ENCODE measurements around the gene ZNF443.
A peak's percentile ranks its signal among the peaks of the same experiment; 100 is the strongest.
"Not testable (repeated sequence)": the region's sequence is repeated elsewhere in the genome, so short reads cannot be mapped to it uniquely, and the experiment has no call there.

ZNF443 gene

DNA sequence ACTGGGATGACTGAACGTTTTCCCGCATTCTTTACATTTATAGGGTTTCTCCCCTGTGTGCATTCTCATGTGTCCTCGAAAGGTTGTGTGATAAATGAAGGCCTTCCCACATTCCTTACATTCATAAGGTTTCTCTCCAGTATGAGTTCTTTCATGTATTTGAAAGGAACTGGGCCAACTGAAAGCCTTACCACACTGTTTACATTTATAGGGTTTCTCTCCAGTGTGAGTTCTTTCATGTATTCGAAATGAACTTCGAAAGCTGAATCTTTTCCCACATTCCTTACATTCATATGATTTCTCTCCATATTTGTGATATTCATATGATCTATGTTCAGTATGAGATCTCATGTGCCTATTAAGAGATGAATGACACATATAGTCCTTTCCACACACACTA, 24.4 kb upstream of the ZNF443 start:
- peaks cover 22 to 43% of the 10 kb centered on the region in 2 donors for H3K36me3 ChIP-seq (ENCODE audit: control insufficient read depth in 1 of 2, insufficient read depth in 2 of 2, low read length in 2 of 2)
- peaks cover 48 to 51% of the 10 kb centered on the region in 2 donors for H3K9me3 ChIP-seq (ENCODE audit: control insufficient read depth in 1 of 2, low read length in 2 of 2)
- no peaks in the 10 kb centered on the region for H3K4me1 ChIP-seq (ENCODE audit: control insufficient read depth in 1 of 2, insufficient read depth in 2 of 2, low read length in 2 of 2)
- H3K27me3 ChIP-seq (ENCODE audit: low read depth, low read length): no peaks in the 10 kb centered on the region
- H3K27ac ChIP-seq (ENCODE audit: low read length): no peak overlapping the region
- H3K4me3 ChIP-seq (ENCODE audit: low read depth in 1 of 2, low read length in 2 of 2): peak overlapping the region in 1 of 2 donors; percentile 46

DNA sequence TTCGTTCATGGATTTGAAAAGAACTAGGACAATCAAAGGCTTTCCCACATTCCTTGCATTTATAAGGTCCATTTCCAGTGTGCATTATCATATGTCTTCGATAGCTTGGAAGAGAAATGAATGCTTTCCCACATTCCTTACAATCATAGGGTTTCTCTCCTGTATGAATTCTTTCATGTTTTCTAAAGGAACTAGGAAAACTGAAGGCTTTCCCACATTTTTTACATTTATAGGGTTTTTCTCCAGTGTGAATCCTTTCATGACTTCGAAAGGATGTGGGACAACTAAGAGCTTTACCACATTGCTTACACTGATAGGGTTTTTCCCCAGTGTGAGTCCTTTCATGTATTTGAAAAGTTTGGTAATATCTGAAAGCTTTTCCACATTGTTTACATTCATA, 23.9 kb upstream of the ZNF443 start:
- Histone ChIP-seq H3K36me3 (ENCODE audit: control insufficient read depth in 1 of 2, insufficient read depth in 2 of 2, low read length in 2 of 2) (peaks cover 22 to 43% of the 10 kb centered on the region in 2 donors), H3K9me3 (ENCODE audit: control insufficient read depth in 1 of 2, low read length in 2 of 2) (peaks cover 43 to 50% of the 10 kb centered on the region in 2 donors), H3K4me3 (ENCODE audit: low read depth in 1 of 2, low read length in 2 of 2) (peak overlapping the region in 1 of 2 donors; percentile 46), H3K27me3 (ENCODE audit: low read depth, low read length) (no peaks in the 10 kb centered on the region), H3K4me1 (ENCODE audit: control insufficient read depth in 1 of 2, insufficient read depth in 2 of 2, low read length in 2 of 2) (no peaks in the 10 kb centered on the region), H3K27ac (ENCODE audit: low read length) (no peak overlapping the region)

DNA sequence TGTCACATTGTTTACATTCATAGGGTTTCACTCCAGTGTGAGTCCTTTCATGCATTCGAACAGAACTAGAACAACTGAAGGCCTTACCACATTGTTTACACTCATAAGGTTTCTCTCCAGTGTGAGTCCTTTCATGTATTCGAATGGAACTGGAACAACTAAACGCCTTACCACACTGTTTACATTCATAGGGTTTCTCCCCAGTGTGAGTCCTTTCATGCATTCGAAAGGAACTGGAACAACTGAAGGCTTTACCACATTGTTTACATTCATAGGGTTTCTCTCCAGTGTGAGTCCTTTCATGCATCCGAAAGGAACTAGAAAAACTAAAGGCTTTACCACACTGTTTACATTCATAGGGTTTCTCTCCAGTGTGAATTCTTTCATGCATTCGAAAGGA, 23.3 kb upstream of the ZNF443 start:
- Histone ChIP-seq H3K36me3 (ENCODE audit: control insufficient read depth in 1 of 2, insufficient read depth in 2 of 2, low read length in 2 of 2) (peaks cover 22 to 43% of the 10 kb centered on the region in 2 donors), H3K4me3 (ENCODE audit: low read depth in 1 of 2, low read length in 2 of 2) (peak overlapping the region in 1 of 2 donors; percentile 46), H3K9me3 (ENCODE audit: control insufficient read depth in 1 of 2, low read length in 2 of 2) (peaks cover 46 to 50% of the 10 kb centered on the region in 2 donors)
- H3K27me3 ChIP-seq (ENCODE audit: low read depth, low read length); H3K4me1 ChIP-seq (ENCODE audit: control insufficient read depth in 1 of 2, insufficient read depth in 2 of 2, low read length in 2 of 2); H3K27ac ChIP-seq (ENCODE audit: low read length): not testable (repeated sequence)

DNA sequence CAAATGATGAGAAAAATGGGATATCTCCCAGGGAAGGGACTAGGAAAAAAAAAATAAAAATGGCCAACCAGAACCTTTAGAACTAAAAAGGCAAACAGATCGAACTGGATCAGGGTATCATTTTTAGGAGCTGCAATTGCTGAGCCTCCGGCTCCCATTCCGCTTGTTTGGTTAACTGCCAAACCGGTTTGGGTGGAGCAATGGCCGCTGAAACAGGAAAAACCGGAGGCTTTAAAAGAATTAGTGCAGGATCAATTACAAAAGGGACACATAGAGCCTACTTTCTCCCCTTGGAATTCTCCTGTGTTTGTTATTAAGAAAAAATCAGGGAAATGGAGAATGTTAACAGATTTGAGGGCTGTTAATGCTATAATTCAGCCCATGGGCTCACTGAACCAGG, 12.7 kb upstream of the ZNF443 start:
- H3K9me3 ChIP-seq (ENCODE audit: control insufficient read depth in 1 of 2, low read length in 2 of 2): peaks cover 0 to 33% of the 10 kb centered on the region in 2 donors
- no peak overlapping the region for H3K4me3 ChIP-seq (ENCODE audit: low read depth in 1 of 2, low read length in 2 of 2)
- H3K36me3 ChIP-seq (ENCODE audit: control insufficient read depth in 1 of 2, insufficient read depth in 2 of 2, low read length in 2 of 2): peaks cover 0 to 8% of the 10 kb centered on the region in 2 donors
- H3K27me3 ChIP-seq (ENCODE audit: low read depth, low read length): no peaks in the 10 kb centered on the region
- H3K27ac ChIP-seq (ENCODE audit: low read length): no peak overlapping the region
- no peaks in the 10 kb centered on the region for H3K4me1 ChIP-seq (ENCODE audit: control insufficient read depth in 1 of 2, insufficient read depth in 2 of 2, low read length in 2 of 2)

DNA sequence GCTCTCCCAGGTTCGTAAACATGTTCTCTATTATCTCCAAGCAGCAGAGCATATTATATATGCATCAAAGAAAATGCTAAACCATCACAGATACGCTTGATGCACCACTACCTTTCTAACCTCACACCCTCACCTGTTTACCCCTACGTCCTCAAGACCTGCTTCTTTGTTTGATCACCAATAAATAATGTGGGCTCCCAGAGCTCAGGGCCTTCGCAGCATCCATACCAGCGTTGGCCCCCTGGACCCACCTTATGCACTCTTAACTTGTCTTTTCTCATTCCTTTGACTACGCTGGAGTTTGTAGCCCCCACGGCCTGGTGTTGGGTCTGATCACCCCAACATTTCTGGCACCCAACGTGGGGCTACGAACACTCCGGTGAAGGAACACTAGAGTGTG, 10.0 kb upstream of the ZNF443 start:
- Histone ChIP-seq H3K36me3 (ENCODE audit: control insufficient read depth in 1 of 2, insufficient read depth in 2 of 2, low read length in 2 of 2) (peaks cover 0 to 8% of the 10 kb centered on the region in 2 donors), H3K4me3 (ENCODE audit: low read depth in 1 of 2, low read length in 2 of 2) (peak overlapping the region in 1 of 2 donors; percentile 32), H3K9me3 (ENCODE audit: control insufficient read depth in 1 of 2, low read length in 2 of 2) (peaks cover 0 to 33% of the 10 kb centered on the region in 2 donors), H3K27me3 (ENCODE audit: low read depth, low read length) (no peaks in the 10 kb centered on the region), H3K27ac (ENCODE audit: low read length) (no peak overlapping the region), H3K4me1 (ENCODE audit: control insufficient read depth in 1 of 2, insufficient read depth in 2 of 2, low read length in 2 of 2) (no peaks in the 10 kb centered on the region)

DNA sequence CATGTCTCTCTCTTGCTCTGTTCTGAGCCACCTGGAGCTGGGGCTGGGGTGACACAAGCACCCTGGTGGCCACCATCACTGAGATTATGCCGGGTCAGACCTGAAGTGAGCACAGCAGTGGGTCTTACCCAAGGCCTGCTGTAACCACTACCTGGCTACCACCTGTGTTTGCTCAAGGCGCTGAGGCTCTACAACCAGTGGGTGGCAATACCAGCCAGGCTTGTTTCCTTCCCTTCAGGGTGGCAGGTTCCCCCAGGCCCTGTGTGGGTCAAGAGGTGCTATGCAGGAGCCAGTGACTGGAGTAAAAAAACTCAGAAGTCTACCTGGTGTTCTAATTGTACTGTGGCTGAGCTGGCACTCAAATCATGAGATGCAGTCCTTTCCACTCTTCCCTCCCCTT, 8.0 kb upstream of the ZNF443 start:
- no peaks in the 10 kb centered on the region for H3K27me3 ChIP-seq (ENCODE audit: low read depth, low read length)
- no peak overlapping the region for H3K4me3 ChIP-seq (ENCODE audit: low read depth in 1 of 2, low read length in 2 of 2)
- H3K9me3 ChIP-seq (ENCODE audit: control insufficient read depth in 1 of 2, low read length in 2 of 2): peaks cover 0 to 34% of the 10 kb centered on the region in 2 donors
- no peak overlapping the region for H3K27ac ChIP-seq (ENCODE audit: low read length)
- H3K36me3 ChIP-seq (ENCODE audit: control insufficient read depth in 1 of 2, insufficient read depth in 2 of 2, low read length in 2 of 2): peaks cover 0 to 8% of the 10 kb centered on the region in 2 donors
- H3K4me1 ChIP-seq (ENCODE audit: control insufficient read depth in 1 of 2, insufficient read depth in 2 of 2, low read length in 2 of 2): no peaks in the 10 kb centered on the region

DNA sequence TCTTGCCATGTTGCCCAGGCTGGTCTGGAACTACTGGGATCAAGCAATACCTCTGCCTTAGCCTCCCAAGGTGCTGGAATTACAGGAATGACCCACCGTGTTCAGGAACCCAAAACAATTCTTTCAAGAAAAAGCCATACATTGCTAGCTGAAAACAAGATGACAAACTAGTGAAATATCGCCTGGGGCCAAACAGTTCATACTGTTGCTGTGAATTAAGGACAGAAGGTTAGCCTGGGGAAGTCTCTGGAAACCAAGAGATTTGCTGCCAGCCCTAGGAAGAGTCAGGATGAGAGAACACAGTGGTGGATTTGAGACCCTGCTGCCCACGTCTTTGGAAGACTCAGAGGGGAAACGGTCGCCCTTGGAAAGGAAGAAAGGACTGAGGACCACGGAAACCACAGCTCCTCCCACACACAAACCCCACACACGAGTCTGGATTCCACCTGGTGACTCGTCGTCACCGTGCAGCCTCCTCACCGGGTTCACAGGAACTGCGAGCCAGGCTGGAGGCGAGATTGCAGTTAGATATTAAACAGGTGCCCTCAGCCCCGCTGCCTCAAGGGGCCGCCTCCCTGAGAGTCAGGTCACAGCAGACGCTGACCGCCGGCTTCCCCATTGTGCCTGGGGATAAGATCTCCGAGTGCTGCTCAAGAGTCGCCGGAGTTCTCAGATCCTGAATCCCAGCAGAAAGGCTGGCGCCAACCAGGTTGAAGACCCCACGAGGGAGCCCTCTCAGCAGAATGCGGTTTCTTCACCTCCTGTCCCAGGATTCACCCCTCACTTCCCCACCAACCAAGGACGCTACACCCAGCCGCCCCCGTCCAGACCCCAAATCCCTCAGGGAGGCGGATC, 908 bp downstream of the ZNF443 start:
- not testable (repeated sequence) for H3K27ac ChIP-seq (ENCODE audit: low read length); H3K4me1 ChIP-seq (ENCODE audit: control insufficient read depth in 1 of 2, insufficient read depth in 2 of 2, low read length in 2 of 2); H3K27me3 ChIP-seq (ENCODE audit: low read depth, low read length); H3K9me3 ChIP-seq (ENCODE audit: control insufficient read depth in 1 of 2, low read length in 2 of 2); H3K36me3 ChIP-seq (ENCODE audit: control insufficient read depth in 1 of 2, insufficient read depth in 2 of 2, low read length in 2 of 2)
- peak overlapping the region; percentile 52 to 87 for H3K4me3 ChIP-seq (ENCODE audit: low read depth in 1 of 2, low read length in 2 of 2)

DNA sequence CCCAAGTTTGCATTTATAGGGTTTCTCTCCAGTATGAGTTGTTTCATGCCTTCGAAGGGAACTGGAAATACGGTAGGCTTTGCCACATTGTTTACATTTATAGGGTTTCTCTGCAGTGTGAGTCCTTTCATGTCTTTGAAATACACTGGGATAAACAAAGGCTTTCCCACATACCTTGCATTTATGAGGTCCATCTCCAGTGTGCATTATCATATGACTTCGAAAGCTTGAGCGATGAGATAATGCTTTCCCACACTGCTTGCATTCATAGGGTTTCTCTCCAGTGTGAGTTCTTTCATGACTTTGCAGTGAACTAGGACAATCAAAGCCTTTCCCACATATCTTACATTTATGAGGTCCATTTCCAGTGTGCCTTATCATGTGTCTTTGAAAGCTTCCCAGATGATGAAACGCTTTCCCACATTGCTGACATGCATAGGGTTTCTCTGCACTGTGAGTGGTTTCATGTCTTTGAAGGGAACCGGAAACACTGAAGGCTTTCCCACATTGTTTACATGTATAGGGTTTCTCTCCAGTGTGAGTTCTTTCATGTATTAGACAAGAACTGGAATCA, 10.0 kb downstream of the ZNF443 start:
- peaks cover 4 to 15% of the 10 kb centered on the region in 2 donors for H3K36me3 ChIP-seq (ENCODE audit: control insufficient read depth in 1 of 2, insufficient read depth in 2 of 2, low read length in 2 of 2)
- H3K4me3 ChIP-seq (ENCODE audit: low read depth in 1 of 2, low read length in 2 of 2); H3K4me1 ChIP-seq (ENCODE audit: control insufficient read depth in 1 of 2, insufficient read depth in 2 of 2, low read length in 2 of 2); H3K9me3 ChIP-seq (ENCODE audit: control insufficient read depth in 1 of 2, low read length in 2 of 2); H3K27ac ChIP-seq (ENCODE audit: low read length); H3K27me3 ChIP-seq (ENCODE audit: low read depth, low read length): not testable (repeated sequence)

DNA sequence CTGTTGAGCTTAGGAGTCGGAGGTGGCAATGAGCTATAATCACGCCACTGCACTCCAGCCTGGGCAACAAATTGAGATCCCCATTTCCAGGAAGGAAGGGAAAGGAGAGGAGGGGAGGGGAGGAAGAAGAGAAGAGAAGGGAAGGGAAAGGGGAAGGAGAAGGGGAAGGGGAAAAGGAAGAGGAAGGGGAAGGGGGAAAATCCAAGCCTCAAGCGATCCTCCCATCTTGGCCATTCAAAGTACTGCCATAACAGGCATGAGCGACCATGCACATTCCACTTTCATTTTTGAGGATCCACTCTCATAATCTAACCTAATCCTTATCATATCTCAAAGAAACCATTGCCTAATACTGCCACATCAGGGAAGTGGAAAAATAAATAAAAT, 14.9 kb downstream of the ZNF443 start:
- Histone ChIP-seq H3K36me3 (ENCODE audit: control insufficient read depth in 1 of 2, insufficient read depth in 2 of 2, low read length in 2 of 2) (peaks cover under 1 to 6% of the 10 kb centered on the region in 2 donors), H3K4me3 (ENCODE audit: low read depth in 1 of 2, low read length in 2 of 2) (no peak overlapping the region), H3K27ac (ENCODE audit: low read length) (no peak overlapping the region), H3K9me3 (ENCODE audit: control insufficient read depth in 1 of 2, low read length in 2 of 2) (peaks cover 0 to 1% of the 10 kb centered on the region in 2 donors), H3K27me3 (ENCODE audit: low read depth, low read length) (no peaks in the 10 kb centered on the region), H3K4me1 (ENCODE audit: control insufficient read depth in 1 of 2, insufficient read depth in 2 of 2, low read length in 2 of 2) (no peaks in the 10 kb centered on the region)

DNA sequence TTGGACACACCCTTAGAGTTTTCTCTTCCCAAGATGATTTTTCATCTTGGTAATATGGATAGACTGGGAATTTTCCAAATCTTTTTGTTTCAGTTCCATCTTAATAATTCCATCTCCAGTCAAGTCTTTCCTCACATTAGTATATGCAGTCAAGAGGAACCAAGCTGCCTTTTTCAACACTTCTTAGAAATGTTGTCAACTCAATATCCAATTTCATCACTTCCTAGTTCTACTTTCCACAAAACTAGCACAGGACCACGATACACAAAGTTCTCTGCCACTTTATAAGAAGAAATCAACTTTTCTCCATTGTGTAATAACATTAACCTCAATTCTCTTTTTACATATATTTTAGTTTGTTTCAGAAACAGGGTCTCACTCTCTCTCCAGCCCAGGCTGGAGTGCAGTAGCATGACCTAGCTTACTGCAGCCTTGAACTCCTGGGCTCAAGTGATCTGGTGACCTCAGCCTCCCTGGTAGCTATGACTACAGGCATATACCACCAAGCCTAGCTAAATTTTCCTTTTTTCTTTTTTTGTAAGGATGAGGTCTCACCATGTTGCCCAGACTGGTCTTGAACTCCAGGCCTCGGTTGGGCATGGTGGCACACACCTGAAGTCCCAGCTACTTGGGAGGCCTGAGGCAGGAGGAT, 15.5 kb downstream of the ZNF443 start:
- Histone ChIP-seq H3K27ac (ENCODE audit: low read length) (no peak overlapping the region), H3K27me3 (ENCODE audit: low read depth, low read length) (no peaks in the 10 kb centered on the region), H3K4me1 (ENCODE audit: control insufficient read depth in 1 of 2, insufficient read depth in 2 of 2, low read length in 2 of 2) (no peaks in the 10 kb centered on the region), H3K9me3 (ENCODE audit: control insufficient read depth in 1 of 2, low read length in 2 of 2) (no peaks in the 10 kb centered on the region), H3K36me3 (ENCODE audit: control insufficient read depth in 1 of 2, insufficient read depth in 2 of 2, low read length in 2 of 2) (peaks cover 0 to under 1% of the 10 kb centered on the region in 2 donors), H3K4me3 (ENCODE audit: low read depth in 1 of 2, low read length in 2 of 2) (no peak overlapping the region)

DNA sequence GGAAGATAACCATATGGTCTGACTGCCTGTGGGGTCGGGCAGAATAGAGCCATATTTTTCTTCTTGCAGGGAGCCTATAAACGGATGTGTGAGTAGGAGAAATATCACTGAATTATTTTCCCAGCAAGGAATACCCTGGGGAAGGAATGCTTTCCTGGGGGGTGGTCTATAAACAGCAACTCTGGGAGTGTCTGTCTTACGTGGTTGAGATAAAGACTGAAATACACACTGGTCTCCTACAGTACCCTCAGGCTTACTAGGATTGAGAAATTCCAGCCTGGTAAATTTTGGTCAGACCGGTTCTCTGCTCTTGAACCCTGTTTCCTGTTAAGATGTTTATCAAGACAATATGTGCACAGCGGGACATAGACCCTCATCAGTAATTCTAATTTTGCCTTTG, 23.5 kb downstream of the ZNF443 start:
- H3K36me3 ChIP-seq (ENCODE audit: control insufficient read depth in 1 of 2, insufficient read depth in 2 of 2, low read length in 2 of 2); H3K9me3 ChIP-seq (ENCODE audit: control insufficient read depth in 1 of 2, low read length in 2 of 2); H3K4me3 ChIP-seq (ENCODE audit: low read depth in 1 of 2, low read length in 2 of 2); H3K27me3 ChIP-seq (ENCODE audit: low read depth, low read length); H3K27ac ChIP-seq (ENCODE audit: low read length); H3K4me1 ChIP-seq (ENCODE audit: control insufficient read depth in 1 of 2, insufficient read depth in 2 of 2, low read length in 2 of 2): not testable (repeated sequence)
